ENCODE data around the gene FUBP1. TPM values are rescaled to one million over a fixed set of nuclear protein-coding genes. Genes with fewer than 3 reads are reported as not detected.

The FUBP1 gene
- polyA plus RNA-seq, 3 donors = 16.5 to 47.3 (median 16.5) TPM

DNA sequence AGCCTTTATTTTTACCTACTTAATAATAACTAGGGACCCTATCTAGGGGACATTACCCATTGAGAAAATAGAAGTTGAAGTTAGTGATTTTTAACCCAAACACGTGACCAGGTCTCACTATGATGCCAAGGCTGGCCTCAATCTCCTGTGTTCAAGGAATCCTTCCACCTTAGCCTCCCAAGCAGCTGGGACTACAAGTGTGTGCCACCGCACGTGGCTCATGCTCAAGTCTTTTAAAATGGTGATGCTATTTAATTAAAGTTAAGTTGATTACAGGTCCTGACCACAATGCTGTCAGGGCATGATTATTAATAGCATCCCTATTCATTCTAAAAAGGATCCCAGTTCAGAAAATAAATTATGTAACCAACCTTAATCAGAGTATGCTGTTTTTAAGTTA lies 25.0 kb downstream of the FUBP1 start:
- Histone ChIP-seq H4K20me1 (ENCODE audit: insufficient read depth, low read length) (peaks cover 87% of the 10 kb centered on the region), H2AFZ (ENCODE audit: insufficient read depth, low read depth, low read length, poor library complexity, severe bottlenecking) (no peak overlapping the region), H3K36me3 (replicated peaks in 1 of 2; ENCODE audit: control insufficient read depth in 1 of 2, insufficient read depth in 2 of 2, low read length in 2 of 2) (peaks cover 92 to 99% of the 10 kb centered on the region in 2 donors), H3K4me2 (replicated peaks; ENCODE audit: extremely low read depth, low read length, poor library complexity, severe bottlenecking) (no peak overlapping the region), H3K9ac (ENCODE audit: insufficient read depth, low read length, poor library complexity, severe bottlenecking) (no peak overlapping the region), H3K27me3 (ENCODE audit: control insufficient read depth in 2 of 2, insufficient read depth in 2 of 2, low read length in 2 of 2) (no peaks in the 10 kb centered on the region), H3K79me2 (ENCODE audit: insufficient read depth, low read length) (peaks cover 56% of the 10 kb centered on the region), H3K4me3 (replicated peaks in 1 of 3; ENCODE audit: low read depth in 2 of 3, low read length in 3 of 3) (no peak overlapping the region), H3K9me3 (replicated peaks in 1 of 2; ENCODE audit: control insufficient read depth in 1 of 2, insufficient read depth in 1 of 2, low read length in 2 of 2) (no peaks in the 10 kb centered on the region), H3K4me1 (ENCODE audit: control insufficient read depth in 1 of 2, insufficient read depth in 2 of 2, low read length in 2 of 2) (peaks cover 7 to 9% of the 10 kb centered on the region in 2 donors), H3K27ac (ENCODE audit: low read depth in 1 of 2, low read length in 2 of 2) (no peak overlapping the region)
- H3K4me3 Mint-ChIP-seq = no peak overlapping the region
- intact Hi-C loops (cut with micrococcal nuclease) = no loop called here
- peaks cover 57 to 82% of the 10 kb centered on the region in 2 donors for H3K36me3 Mint-ChIP-seq
- H3K9me3 Mint-ChIP-seq = no peaks in the 10 kb centered on the region
- H3K4me1 Mint-ChIP-seq = peaks cover 14% of the 10 kb centered on the region
- no peak overlapping the region for H3K27ac Mint-ChIP-seq
- TF ChIP-seq, protein P1, sequence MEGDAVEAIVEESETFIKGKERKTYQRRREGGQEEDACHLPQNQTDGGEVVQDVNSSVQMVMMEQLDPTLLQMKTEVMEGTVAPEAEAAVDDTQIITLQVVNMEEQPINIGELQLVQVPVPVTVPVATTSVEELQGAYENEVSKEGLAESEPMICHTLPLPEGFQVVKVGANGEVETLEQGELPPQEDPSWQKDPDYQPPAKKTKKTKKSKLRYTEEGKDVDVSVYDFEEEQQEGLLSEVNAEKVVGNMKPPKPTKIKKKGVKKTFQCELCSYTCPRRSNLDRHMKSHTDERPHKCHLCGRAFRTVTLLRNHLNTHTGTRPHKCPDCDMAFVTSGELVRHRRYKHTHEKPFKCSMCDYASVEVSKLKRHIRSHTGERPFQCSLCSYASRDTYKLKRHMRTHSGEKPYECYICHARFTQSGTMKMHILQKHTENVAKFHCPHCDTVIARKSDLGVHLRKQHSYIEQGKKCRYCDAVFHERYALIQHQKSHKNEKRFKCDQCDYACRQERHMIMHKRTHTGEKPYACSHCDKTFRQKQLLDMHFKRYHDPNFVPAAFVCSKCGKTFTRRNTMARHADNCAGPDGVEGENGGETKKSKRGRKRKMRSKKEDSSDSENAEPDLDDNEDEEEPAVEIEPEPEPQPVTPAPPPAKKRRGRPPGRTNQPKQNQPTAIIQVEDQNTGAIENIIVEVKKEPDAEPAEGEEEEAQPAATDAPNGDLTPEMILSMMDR (IDR thresholded peaks at IDR 0.05) = no peak
- WGBS (ENCODE audit: insufficient coverage) = no CpG with 5 or more reads among the region's 3 CpGs
- DNase-seq = no peak
- no peaks in the 10 kb centered on the region for H3K27me3 Mint-ChIP-seq (ENCODE audit: low read depth in 3 of 3)

- intact Hi-C loops (cut with micrococcal nuclease) = no loop called here
- no peak overlapping the region for H3K4me3 ChIP-seq (replicated peaks in 1 of 3; ENCODE audit: low read depth in 2 of 3, low read length in 3 of 3)
- H3K4me1 ChIP-seq (ENCODE audit: control insufficient read depth in 1 of 2, insufficient read depth in 2 of 2, low read length in 2 of 2) = peaks cover 7 to 9% of the 10 kb centered on the region in 2 donors
- no peaks in the 10 kb centered on the region for H3K27me3 ChIP-seq (ENCODE audit: control insufficient read depth in 2 of 2, insufficient read depth in 2 of 2, low read length in 2 of 2)
- Mint-ChIP-seq H3K27ac (peak overlapping the region in 4 of 7 donors; percentile 19 to 81 (median 65)), H3K36me3 (peaks cover 60 to 79% of the 10 kb centered on the region in 2 donors), H3K4me1 (peaks cover 14% of the 10 kb centered on the region), H3K27me3 (ENCODE audit: low read depth in 3 of 3) (no peaks in the 10 kb centered on the region), H3K9me3 (no peaks in the 10 kb centered on the region), H3K4me3 (no peak overlapping the region)
- peaks cover 80% of the 10 kb centered on the region for H4K20me1 ChIP-seq (ENCODE audit: insufficient read depth, low read length)
- H2AFZ ChIP-seq (ENCODE audit: insufficient read depth, low read depth, low read length, poor library complexity, severe bottlenecking) = no peak overlapping the region
- H3K4me2 ChIP-seq (replicated peaks; ENCODE audit: extremely low read depth, low read length, poor library complexity, severe bottlenecking) = no peak overlapping the region
- peak overlapping the region in 1 of 2 donors; percentile 42 for H3K27ac ChIP-seq (ENCODE audit: low read depth in 1 of 2, low read length in 2 of 2)
- peaks cover 44% of the 10 kb centered on the region for H3K79me2 ChIP-seq (ENCODE audit: insufficient read depth, low read length)
- no peaks in the 10 kb centered on the region for H3K9me3 ChIP-seq (replicated peaks in 1 of 2; ENCODE audit: control insufficient read depth in 1 of 2, insufficient read depth in 1 of 2, low read length in 2 of 2)
- no peak overlapping the region for H3K9ac ChIP-seq (ENCODE audit: insufficient read depth, low read length, poor library complexity, severe bottlenecking)
- DNase-seq = no peak
- no CpG with 5 or more reads among the region's 1 CpG for WGBS (ENCODE audit: insufficient coverage)
- TF ChIP-seq, protein P1 (IDR thresholded peaks at IDR 0.05) = no peak
- peaks cover 92 to 99% of the 10 kb centered on the region in 2 donors for H3K36me3 ChIP-seq (replicated peaks in 1 of 2; ENCODE audit: control insufficient read depth in 1 of 2, insufficient read depth in 2 of 2, low read length in 2 of 2)
These were observed 27.5 kb downstream of the FUBP1 start for GRCh38 chr1:77951328-77951727.
